Esophagus mucosa (tissue), 1 donor: Measurements from ENCODE around the gene KCNK3. TPM values are rescaled to one million over a fixed set of nuclear protein-coding genes. Genes with fewer than 3 reads are reported as not detected.
"Not testable (repeated sequence)": the region's sequence is repeated elsewhere in the genome, so short reads cannot be mapped to it uniquely, and the experiment has no call there.

ENCODE experiments used
- ATAC-seq: fragments of 200-7000 bp; cut with Tn5 transposase; one replicate; pipeline ENCODE4 v1.9.1; 2020
- total RNA-seq: library from RNA; stranded (reverse); gene quantifications from one replicate; pipeline ENCODE4 v1.2.4, GENCODE V29; 2023
- donor health status: DM: yes; HTN: yes; CAD: no.

Gene KCNK3
- total RNA-seq, 1 donor from 2014 or later, result 0.44 TPM

GRCh38 chr2:26733413-26733812, 40.9 kb downstream of the KCNK3 start:
- no peak for ATAC-seq

- no peak for ATAC-seq
These were observed 42.6 kb downstream of the KCNK3 start for GRCh38 chr2:26735097-26735496.

GRCh38 chr2:26735883-26736588, 43.5 kb downstream of the KCNK3 start:
- no peak for ATAC-seq

GRCh38 chr2:26737221-26737620, 44.7 kb downstream of the KCNK3 start:
- ATAC-seq, result no peak

GRCh38 chr2:26738481-26738880, 46.0 kb downstream of the KCNK3 start:
- no peak for ATAC-seq

- ATAC-seq, result no peak
These were observed 47.0 kb downstream of the KCNK3 start for GRCh38 chr2:26739514-26739913.

- ATAC-seq, result no peak
These were observed 47.8 kb downstream of the KCNK3 start for GRCh38 chr2:26740346-26740745.

- ATAC-seq, result no peak
These were observed 48.4 kb downstream of the KCNK3 start for GRCh38 chr2:26740890-26741302.

GRCh38 chr2:26742048-26742770, 49.7 kb downstream of the KCNK3 start:
- ATAC-seq, result no peak

GRCh38 chr2:26743852-26744251, 51.3 kb downstream of the KCNK3 start:
- no peak for ATAC-seq

GRCh38 chr2:26744953-26745352, 52.4 kb downstream of the KCNK3 start:
- no peak for ATAC-seq

GRCh38 chr2:26745609-26746327, 53.2 kb downstream of the KCNK3 start:
- peak; percentile 74 for ATAC-seq

GRCh38 chr2:26746934-26747333, 54.4 kb downstream of the KCNK3 start:
- ATAC-seq, result no peak

GRCh38 chr2:26749787-26750420, 57.4 kb downstream of the KCNK3 start:
- not testable (repeated sequence) for ATAC-seq

GRCh38 chr2:26750467-26750866, 57.9 kb downstream of the KCNK3 start:
- not testable (repeated sequence) for ATAC-seq

GRCh38 chr2:26752656-26753055, 60.1 kb downstream of the KCNK3 start:
- no peak for ATAC-seq

GRCh38 chr2:26754539-26754938, 62.0 kb downstream of the KCNK3 start:
- ATAC-seq, result no peak

- ATAC-seq, result peak; percentile 63
These were observed 62.6 kb downstream of the KCNK3 start for GRCh38 chr2:26754972-26755670.

- ATAC-seq, result no peak
These were observed 63.8 kb downstream of the KCNK3 start for GRCh38 chr2:26756337-26756736.

- ATAC-seq, result peak; percentile 74
These were observed 65.6 kb downstream of the KCNK3 start for GRCh38 chr2:26757873-26758789.

GRCh38 chr2:26758790-26759321, 66.3 kb downstream of the KCNK3 start:
- peak; percentile 3 for ATAC-seq
